ENCODE results near the gene SLC27A5.
A peak's percentile ranks its signal among the peaks of the same experiment; 100 is the strongest.

The SLC27A5 gene, protein sequence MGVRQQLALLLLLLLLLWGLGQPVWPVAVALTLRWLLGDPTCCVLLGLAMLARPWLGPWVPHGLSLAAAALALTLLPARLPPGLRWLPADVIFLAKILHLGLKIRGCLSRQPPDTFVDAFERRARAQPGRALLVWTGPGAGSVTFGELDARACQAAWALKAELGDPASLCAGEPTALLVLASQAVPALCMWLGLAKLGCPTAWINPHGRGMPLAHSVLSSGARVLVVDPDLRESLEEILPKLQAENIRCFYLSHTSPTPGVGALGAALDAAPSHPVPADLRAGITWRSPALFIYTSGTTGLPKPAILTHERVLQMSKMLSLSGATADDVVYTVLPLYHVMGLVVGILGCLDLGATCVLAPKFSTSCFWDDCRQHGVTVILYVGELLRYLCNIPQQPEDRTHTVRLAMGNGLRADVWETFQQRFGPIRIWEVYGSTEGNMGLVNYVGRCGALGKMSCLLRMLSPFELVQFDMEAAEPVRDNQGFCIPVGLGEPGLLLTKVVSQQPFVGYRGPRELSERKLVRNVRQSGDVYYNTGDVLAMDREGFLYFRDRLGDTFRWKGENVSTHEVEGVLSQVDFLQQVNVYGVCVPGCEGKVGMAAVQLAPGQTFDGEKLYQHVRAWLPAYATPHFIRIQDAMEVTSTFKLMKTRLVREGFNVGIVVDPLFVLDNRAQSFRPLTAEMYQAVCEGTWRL

DNA sequence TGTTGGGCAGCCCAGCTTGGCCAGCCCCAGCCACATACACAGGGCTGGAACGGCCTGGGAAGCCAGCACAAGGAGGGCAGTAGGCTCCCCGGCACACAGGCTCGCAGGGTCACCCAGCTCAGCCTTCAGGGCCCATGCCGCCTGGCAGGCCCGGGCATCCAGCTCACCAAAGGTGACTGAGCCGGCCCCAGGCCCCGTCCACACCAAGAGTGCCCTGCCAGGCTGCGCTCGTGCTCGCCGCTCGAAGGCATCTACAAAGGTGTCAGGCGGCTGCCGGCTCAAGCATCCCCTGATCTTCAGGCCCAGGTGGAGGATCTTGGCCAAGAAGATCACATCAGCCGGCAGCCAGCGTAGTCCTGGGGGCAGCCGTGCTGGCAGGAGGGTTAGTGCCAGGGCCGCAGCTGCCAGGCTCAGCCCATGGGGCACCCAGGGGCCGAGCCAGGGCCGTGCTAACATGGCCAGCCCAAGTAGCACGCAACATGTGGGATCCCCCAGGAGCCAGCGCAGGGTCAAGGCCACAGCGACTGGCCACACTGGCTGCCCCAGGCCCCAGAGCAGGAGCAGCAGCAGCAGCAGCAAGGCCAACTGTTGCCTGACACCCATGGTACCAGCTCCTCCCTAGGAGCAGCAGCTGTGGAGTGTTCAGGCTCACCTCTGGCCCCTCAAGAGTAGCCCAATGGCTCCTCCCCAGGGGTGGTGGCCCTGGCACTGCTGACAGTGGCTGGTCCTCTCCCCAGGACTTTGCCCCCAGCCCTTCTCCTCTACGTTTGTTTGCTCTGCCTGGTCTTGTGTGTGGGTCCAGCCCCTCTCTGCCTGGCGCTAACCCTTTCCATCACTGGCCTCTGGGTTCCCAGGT, at the start of gene SLC27A5:
Gene SLC27A5 (minus strand): TSS at position 640 of the 856 bp plus-strand sequence. CDS start 37 bp downstream, at position 603.
- no peak for DNase-seq

DNA sequence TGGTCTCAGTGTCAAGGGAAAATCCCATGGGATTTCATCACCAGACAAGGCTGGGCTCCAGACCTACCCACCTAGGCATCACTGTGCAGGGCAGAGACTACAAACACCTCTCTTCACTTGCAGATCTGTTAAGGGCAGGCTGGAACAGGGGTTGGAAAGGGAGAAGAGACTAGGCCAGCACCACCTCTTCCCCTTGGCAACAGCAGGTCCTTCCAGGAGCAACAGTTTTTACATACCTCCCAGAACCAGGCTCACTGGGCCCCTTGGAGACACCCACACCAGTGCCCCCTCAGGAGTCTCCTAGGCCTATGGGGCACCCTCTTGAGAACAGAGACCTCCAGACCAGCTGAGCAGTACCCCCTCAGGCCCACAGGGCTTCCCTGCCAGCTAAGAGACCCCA, 49.1 kb upstream of the SLC27A5 start:
- no peak for DNase-seq

DNA sequence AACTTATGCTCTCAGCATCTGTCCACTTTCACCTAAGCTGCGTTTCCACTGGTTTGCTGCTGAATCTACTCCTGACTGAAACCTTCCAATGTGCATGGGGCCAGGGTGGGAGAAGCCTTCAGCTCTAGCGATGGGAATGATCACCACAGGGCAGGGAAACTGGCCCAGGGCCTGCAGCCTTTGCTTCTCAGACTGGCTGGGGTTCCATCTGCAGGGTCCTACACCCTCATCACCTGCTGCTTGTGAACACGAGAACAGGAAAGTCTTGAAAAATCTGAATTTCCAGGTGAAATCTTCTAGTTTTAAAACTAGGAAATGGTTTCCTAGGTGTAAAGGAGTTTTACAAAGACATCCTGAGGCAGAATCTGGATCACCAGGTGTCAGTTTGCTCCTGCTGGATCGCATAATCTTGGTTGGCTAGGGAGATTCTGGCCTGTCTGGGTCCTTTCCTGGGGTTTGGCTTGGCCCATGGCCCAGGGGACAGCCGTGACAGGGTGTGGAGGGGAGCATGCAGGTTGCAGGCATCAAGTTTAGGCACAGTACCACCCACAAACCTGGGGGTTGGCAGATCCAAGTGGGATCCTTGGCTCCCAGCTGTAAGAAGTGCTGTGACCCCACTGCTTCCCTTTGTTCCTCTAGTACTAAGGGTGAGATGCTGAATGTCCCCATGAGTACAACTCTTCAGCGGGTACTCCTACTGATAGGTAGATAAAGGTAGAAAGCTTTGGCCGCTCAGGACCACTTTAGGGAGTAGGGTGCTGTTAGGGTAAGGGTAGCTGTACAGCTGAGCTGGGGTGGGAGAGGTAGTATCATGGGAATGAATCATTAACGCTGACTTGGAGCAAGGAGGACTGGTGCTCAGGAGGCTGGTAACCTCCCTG, 48.5 kb upstream of the SLC27A5 start:
- DNase-seq, result no peak

DNA sequence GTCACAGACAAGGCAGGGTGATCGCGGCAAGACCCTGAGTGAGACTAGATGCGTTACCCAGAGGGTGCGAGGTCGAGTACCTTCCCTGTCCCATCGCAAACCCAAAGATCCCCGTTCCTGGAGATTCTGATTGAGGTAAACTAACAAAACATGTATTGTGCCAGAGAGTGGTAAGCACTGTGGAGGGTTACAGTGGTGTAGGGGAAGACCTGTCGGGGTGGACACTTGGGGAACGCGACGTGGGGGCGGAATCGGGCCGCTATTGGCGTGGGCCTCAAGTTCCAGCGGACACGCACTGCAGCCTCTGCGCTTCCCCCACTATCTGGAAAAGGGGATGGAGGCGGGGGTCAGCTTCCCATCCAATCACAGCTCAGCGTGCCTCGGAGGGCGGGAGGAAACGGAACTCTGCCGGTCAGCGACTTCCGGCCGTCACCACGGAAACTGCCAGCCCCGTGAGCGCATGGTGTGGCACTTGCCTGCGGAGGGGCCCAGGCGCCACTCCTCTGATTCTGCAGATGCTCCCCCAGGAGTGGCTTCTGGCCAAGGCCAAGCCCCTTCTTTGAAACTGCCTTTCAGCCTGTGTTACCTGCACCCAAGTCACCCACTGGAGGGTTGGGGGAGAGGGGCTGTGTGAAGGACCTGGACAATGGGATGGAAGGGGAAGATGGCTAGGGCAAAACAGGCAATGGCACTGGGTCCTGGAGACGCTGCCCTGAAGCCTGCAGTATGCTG, 47.6 kb upstream of the SLC27A5 start:
- peak; percentile 88 to 89 for DNase-seq

DNA sequence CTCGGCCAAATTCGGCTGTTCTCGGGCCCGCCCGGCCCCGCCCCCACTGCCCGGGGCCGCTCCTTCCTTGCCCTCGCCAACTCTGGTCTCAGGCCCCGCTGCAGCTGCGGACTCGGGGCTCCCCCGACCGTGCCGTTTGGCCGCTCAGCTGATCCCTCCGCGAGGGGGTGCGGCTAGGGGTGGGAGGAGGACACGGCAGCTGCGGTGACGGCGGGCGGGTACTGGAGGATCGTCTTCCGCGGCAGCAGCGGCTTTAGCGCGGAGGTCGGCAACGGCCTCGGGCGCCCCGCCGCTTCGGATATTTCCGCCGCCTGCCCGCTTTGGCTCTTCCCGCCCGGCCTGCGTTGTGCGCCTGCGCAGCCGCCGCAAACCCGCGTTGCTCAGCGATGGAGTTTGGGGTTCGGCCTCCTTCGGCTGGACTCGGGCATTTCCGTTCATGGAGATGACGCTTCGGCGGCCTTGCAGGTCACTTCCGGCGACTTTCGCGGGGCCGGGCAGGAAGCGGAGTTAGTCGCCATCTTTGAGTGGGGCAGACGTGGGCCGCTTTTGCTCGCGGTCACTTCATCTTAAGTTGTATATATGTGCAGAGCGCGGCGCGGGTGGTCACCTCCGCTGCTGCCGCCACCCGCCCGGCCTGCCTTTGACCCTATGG, 47.0 kb upstream of the SLC27A5 start:
- DNase-seq, result peak; percentile 99 to 100

DNA sequence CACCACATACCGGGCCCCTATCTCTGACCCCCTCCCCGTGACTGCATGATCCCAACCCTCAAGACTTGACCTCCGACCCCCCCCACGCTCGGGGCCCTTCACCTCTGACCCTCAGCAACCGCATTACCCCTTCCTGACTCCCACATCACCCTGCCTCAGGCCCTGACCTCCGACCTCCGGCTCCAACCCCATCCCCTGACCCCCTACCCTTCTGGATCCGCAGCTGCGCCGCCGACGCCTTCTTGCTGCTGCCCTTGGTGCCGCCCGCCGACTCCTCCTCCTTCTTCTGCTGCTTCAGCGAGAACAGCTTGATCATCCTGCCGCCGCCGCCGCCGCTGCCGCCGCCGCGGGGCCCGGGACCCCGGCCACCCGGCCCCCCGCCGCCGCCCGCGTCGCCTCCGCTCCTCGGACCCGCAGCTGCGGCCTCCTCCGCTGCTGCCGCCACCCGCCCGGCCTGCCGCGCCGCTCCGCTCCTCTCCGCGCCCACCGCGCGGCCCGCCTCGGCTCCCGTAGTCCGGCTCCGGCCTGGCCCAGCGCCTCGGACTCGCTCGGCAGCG, 46.4 kb upstream of the SLC27A5 start, which contains the start of gene UBE2M:
Gene UBE2M (minus strand): TSS at position 546 of the 557 bp plus-strand sequence. CDS start 230 bp downstream, at position 316.
- DNase-seq, result peak in 1 of 2 experiments; percentile 66

DNA sequence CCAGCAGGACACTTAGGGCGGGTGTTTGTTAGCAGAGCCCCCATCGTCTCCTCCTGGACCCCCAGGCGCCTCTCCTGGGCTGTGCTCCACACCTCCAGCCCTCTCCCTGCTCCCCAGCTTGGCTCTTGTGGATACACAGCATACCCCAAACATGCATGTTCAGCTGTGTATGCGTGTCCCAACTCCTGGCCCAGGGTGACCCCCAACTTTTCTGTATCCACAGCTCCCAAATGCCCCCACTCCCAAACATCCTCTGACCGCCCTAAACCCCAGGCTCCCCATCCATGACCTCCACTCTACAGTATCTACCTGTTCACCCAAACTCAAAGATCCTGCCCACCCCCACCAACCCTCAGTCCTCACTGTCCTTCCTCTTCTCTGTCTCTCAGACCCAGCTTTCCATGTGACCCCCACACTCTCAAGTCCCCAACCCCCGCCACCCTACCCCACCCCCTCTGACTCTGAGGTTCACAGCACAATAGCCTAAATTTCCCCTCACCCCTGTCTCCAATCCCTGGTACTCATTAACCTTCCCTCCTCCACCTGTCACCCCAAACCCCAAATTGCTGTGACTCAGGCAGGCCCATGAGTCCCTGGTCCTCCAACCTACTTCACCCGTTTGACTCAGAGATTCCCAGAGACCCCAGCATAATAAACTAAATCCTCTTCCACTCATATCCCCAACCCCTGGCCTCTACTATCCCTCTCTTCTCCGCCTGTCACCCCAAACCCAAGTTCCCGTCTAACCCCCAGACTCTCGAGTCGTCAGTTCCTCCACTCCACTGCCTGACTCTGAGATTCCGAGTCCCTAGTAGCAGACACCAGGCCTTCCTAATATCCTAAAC, 45.7 kb upstream of the SLC27A5 start:
- no peak for DNase-seq

DNA sequence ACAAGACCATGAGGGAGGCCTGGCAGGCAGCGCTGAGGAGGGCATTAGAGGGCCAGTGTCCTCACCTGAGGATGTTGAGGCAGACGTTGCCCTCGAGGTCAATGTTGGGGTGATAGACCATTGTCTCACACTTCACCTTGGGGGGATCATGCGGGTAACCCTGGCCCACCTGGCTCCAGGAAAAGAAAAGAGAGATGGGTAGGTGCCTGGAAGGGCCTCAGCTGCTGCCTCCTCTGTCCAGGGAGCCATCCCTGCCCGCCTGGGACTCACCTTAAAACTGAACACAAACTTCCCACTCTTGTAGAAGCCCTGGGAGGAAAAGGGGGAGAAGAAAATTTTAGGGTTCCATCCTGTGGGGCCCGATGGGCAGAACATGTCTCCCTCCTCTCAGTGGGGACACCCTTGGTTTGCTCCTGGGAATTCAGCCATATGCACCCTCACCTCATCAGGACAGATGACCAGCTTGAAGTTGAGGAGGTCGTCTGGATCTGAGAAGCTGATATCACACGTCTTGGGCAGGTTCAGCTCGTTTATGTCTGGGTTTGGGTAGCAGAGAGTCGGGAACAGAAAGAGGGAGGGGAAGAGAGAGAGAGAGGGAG, 44.9 kb upstream of the SLC27A5 start:
- peak in 1 of 2 experiments; percentile 20 for DNase-seq

DNA sequence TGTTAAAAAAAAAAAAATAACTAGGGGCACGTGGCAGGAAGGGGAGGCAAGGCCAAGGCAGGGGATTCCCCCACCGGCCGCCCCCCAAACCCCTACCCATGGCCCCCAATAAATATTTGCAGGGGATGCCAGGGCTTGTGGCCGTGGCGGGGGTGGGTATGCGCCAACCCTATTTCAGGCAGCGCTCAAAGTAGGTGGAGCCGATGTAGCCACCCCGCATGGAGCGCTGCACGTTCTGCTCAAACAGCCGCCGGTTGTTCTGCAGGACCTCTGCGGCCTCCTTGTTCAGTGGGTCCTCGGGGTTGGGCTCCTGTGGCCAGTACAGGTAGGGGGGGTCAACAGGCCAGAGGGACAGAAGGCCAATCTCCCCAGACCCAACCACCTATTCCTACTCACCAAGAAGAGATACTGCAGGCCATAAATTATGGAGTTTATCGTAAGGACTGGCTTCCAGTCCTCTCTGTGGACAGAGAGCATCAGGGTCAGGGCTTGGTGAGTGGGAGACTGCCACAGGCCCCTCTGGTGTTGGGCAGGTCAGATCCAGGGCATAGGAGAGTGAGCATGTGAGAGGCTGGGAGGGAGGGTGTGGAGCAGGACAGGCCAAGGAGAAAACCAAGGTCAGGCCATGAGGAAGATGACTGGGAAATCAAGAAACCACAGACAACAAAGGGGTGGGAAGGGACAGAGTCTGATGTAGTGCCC, 44.3 kb upstream of the SLC27A5 start:
- peak in 1 of 2 experiments; percentile 21 for DNase-seq

DNA sequence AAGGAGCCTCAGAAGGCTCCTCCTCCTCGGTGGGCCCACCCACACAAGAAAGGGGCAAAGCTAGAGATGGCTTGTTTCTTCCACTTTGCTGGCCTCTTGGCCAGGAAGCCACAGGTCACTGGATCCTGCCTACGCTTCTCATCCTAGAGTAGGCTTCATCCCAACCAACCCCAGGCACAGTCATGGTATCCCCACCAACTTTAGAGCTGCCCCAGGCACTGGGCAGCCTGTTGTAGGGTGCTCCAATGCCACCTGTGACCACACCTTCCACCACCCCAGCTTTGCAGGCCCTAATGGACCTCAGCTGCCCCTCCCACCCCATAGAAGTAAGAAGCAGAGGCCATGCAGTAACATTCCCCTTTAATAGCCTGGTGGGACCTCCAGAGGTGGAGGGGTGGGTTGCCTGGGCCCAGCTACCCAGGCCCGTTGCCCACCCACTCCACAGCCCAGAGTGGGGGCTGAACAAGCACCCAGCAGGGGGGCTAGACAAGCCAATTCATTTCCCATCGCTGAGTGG, 43.6 kb upstream of the SLC27A5 start:
- no peak for DNase-seq

DNA sequence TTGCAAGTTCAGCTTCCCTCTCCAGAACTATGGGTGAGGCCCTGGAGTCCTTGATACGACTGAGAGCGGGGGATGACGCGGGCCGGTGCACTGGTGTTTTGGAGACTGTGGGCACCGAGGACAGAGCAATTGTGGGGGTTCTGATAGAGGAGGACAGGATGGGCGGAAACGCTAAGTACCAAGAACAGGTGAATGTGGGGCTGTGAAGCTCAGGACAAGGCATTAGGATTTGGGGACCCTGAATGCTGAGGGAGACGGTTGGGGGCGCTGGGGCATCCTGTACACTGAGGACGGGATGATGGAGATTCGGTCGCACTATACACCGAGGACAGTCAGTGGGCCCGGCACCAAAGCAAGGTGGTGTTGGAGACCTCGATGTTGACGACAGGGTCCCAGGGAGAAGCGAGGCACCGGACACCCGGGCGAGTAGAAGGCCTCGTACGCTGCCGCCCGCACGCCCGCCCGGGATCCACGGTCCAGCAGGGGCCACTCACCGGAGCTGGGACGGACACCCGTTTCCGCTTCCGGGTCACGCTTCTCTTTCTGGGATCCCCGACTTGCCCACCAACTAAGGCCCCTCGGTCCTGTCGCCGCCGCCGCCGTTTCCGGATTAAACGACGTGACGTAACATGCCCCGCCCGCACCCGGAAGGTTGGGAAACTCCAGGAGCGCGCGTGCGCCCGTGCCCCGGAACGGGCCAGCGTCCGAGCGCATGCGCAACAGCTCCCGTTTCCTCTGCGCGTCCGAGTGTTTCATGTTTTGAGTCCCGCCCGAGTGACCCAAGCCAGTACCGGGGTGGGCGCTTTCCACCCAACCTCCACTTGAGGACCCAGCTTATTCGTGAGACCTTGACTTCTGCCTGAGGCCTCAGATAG, 42.9 kb upstream of the SLC27A5 start, which contains the start of gene CHMP2A:
Gene CHMP2A (minus strand): TSS at position 612 of the 875 bp plus-strand sequence. CDS start 893 bp downstream, outside the sequence.
- DNase-seq, result peak; percentile 99

DNA sequence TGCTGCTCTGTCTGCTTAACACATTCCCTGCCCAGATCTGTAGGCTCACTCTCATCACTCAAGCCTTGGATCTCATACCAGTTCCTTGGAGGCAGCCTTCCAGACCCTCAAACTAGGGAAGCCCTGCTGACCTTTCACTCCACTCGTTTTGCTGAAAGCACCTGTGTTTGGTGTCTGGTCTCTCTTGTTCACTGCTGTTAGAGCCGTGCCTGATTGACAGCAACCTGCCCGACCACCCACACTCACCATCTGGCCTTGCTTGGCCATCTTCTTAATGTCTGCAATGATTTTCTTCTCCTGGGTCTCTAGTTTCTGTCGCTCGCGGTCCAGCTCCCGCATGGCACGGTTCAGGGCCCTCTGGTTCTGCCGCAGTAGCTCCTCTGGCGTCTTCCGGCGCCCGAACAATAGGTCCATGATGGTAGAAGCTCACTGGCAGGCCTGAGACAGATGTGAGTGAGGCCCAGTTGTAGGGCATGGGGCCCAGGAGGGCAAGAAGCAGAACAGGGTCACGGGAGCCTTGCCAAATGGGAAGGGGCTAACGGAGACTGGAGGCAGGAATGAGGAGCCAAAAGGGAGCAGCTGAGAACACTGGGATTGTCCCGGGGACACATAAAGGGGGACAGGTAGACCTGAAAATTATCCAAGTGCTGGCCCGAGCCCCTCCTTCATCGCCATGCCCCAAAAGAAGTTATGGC, 42.2 kb upstream of the SLC27A5 start:
- peak in 1 of 2 experiments; percentile 45 for DNase-seq

DNA sequence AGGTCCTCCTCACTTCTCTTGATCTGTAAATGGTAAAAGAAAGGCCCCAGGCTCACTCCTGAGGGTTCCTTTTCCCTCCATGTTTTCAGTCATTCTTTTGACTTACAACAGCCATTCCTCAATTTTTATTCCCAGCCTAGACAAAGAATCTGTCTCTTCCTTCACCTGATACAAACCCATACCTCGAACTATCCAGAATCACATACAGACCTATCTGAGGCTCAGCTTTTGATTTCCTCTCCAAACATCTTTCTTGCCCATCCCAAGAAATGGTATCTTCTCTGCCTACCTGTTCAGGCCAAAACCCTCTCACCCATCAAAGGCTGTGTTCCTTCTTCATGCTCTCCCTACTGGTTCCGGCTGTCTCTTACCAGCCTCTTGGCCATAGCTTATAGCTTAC, 40.9 kb upstream of the SLC27A5 start:
- no peak for DNase-seq

DNA sequence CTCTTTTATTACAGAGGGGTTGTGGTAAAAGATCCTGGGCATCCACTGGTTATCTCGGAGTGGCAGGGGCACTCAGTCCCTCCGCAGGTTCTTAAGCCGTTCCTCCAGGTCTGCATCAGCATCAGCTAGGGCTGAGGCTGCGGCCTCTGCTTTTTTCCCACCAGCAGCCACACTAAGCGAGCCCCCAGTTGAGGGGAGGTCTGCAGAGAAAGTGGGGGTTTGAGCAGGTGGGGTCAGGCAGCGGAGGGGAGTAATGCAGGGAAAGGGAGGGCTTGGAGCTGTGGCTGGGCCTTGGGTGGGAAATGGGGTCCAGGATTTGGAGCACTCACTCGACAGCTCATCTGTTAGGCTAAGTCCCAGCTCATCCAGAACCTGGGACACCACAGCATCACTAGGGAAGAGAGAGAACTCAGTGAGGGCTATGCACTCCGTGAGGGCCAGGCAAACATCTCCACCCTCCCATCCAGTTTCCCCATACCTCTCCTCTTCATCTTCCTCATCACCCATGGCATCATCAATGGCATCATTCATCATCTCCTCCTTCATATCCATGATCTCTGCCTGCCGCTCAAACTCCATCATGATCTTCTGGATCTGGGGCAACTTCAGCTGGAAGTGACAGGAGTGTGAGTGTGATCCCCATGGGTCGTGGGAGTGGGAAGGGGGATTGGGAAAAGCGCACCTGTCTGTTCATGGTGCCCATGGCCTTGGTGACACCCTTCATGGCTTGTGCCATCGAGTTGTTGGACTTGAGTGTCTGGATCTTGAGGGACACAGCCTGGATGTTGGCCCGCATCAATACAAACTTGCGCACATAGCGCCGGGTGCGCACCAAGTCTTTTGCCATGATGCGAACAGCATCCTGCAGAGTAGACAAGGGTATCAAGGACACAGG, 40.0 kb upstream of the SLC27A5 start:
- peak; percentile 32 to 35 for DNase-seq

DNA sequence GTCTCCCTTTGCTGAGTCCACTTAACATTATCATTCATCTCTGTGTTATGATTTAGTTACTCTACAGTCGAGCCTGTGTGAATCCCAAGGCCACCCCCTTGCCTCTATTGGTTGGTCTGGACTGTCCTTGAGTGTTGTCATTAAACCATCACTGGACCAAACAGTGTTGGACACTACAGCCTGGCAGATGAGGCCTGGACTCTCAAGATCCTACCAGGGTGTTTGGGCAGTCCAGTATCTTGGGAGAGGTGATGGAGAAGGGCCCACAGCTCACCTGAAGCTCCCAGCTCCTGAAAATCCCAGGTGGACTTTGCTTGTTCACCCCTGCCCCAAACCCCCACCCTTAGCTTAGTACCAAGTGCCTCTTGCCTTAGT, 39.3 kb upstream of the SLC27A5 start:
- no peak for DNase-seq

All from activated T-cell treated with anti-CD3 and anti-CD28 coated beads, Interleukin-2, amount 50 U/mL, for 48 hours (primary cell).